ENCODE results near the gene SIDT2. TPM values are rescaled to one million over a fixed set of nuclear protein-coding genes. Genes with fewer than 3 reads are reported as not detected.

SIDT2 gene
- total RNA-seq, 4 donors from 2014 or later, result 31.8 to 54.5 (median 42.3) TPM

GRCh38 chr11:117232092-117232878 lies 53.7 kb downstream of the SIDT2 start, which contains the start of gene RNF214:
TSS of gene RNF214 (plus strand) at chr11:117232671. CDS start at chr11:117234273, 1,602 bp downstream.
- Histone ChIP-seq H3K9me3 (no peaks in the 10 kb centered on the region), H3K4me1 (peaks cover 15 to 21% of the 10 kb centered on the region in 2 donors), H3K27ac (peak within 1 kb of the TSS; percentile 76 to 89 (median 87)), H3K4me3 (replicated peaks in 1 of 3) (peak within 1 kb of the TSS; percentile 74 to 96 (median 77)), H3K27me3 (no peaks in the 10 kb centered on the region), H3K36me3 (peaks cover 20 to 24% of the 10 kb centered on the region in 2 donors)
- 1% methylated on average over 19 to 23 of the region's 94 CpGs for WGBS, 2 donors
- TF ChIP-seq POLR2A (IDR thresholded peaks at IDR 0.05) (peak in 1 of 2 donors; percentile 72), CTCF (IDR thresholded peaks at IDR 0.05) (peak; percentile 70 to 99 (median 89))
- peak; percentile 75 to 78 for DNase-seq
- intact Hi-C loops (cut with DNase I), result no loop called here

GRCh38 chr11:117232911-117233409 lies 54.4 kb downstream of the SIDT2 start:
- DNase-seq, result peak; percentile 15 to 26
- H3K4me1 ChIP-seq, result peaks cover 15 to 21% of the 10 kb centered on the region in 2 donors
- intact Hi-C loops (cut with DNase I), result no loop called here

GRCh38 chr11:117238221-117238620 lies 59.7 kb downstream of the SIDT2 start:
- no peaks in the 10 kb centered on the region for H3K27me3 ChIP-seq
- H3K9me3 ChIP-seq, result no peaks in the 10 kb centered on the region
- WGBS, 2 donors, result 93 to 95% methylated on average over 5 of the region's 5 CpGs
- no peak overlapping the region for H3K4me3 ChIP-seq (replicated peaks in 1 of 3)
- peaks cover 4 to 9% of the 10 kb centered on the region in 2 donors for H3K4me1 ChIP-seq
- TF ChIP-seq CTCF (IDR thresholded peaks at IDR 0.05), result no peak
- no peak overlapping the region for H3K27ac ChIP-seq
- intact Hi-C loops (cut with DNase I), result no loop called here
- DNase-seq, result no peak
- peaks cover 11 to 22% of the 10 kb centered on the region in 2 donors for H3K36me3 ChIP-seq

More at GRCh38 chr11:117232911-117233409, 54.4 kb downstream of the SIDT2 start:
- Histone ChIP-seq H3K9me3 (no peaks in the 10 kb centered on the region), H3K36me3 (peaks cover 13 to 17% of the 10 kb centered on the region in 2 donors), H3K4me3 (replicated peaks in 1 of 3) (peak overlapping the region; percentile 74 to 96 (median 77)), H3K27ac (peak overlapping the region; percentile 51 to 89 (median 87)), H3K27me3 (no peaks in the 10 kb centered on the region)
- no peak for TF ChIP-seq POLR2A (IDR thresholded peaks at IDR 0.05)
- WGBS, 2 donors, result 0 to 3% methylated on average over 3 to 16 of the region's 27 CpGs

- TF ChIP-seq POLR2A (IDR thresholded peaks at IDR 0.05), result no peak
- TF ChIP-seq CTCF (IDR thresholded peaks at IDR 0.05), result no peak
- intact Hi-C loops (cut with DNase I), result no loop called here
- peaks cover 17 to 22% of the 10 kb centered on the region in 2 donors for H3K36me3 ChIP-seq
- DNase-seq, result no peak
- H3K4me1 ChIP-seq, result no peaks in the 10 kb centered on the region
- H3K27ac ChIP-seq, result no peak overlapping the region
- 88 to 89% methylated on average over 6 of the region's 6 CpGs for WGBS, 2 donors
- no peaks in the 10 kb centered on the region for H3K27me3 ChIP-seq
- no peaks in the 10 kb centered on the region for H3K9me3 ChIP-seq
- H3K4me3 ChIP-seq (replicated peaks in 1 of 3), result no peak overlapping the region
Measured at GRCh38 chr11:117239295-117239694, 60.8 kb downstream of the SIDT2 start.

Other genes with a start within 250 kb of the SIDT2 start
- 10 to 100 TPM; 46.0 to 86.3 (median 71.9) TPM for gene SIK3, start 80.3 kb upstream of the SIDT2 start, total RNA-seq
- 100 to 1,000 TPM; 107 to 128 (median 118) TPM for gene PAFAH1B2, start 34.5 kb upstream of the SIDT2 start, total RNA-seq
- 100 to 1,000 TPM; 155 to 407 (median 229) TPM for gene TAGLN, start 20.6 kb downstream of the SIDT2 start, total RNA-seq
- 10 to 100 TPM; 36.1 to 61.1 (median 47.5) TPM for gene PCSK7, start 53.3 kb downstream of the SIDT2 start, total RNA-seq
- gene RNF214, start 53.9 kb downstream of the SIDT2 start, total RNA-seq, result 10 to 100 TPM; 17.4 to 22.8 (median 20.0) TPM
- 10 to 100 TPM in 1 of 4 donors, 1 to 10 TPM in 3; 7.4 to 12.9 (median 8.8) TPM for gene BACE1-AS, start 112.6 kb downstream of the SIDT2 start, total RNA-seq
- gene BACE1, start 137.5 kb downstream of the SIDT2 start, total RNA-seq, result 10 to 100 TPM; 17.6 to 28.4 (median 21.4) TPM
- 10 to 100 TPM; 23.1 to 56.5 (median 29.0) TPM for gene CEP164, start 149.1 kb downstream of the SIDT2 start, total RNA-seq